ACC112 (cell line): ENCODE results near the gene HOXA5.

Source experiments
- H2AFZ ChIP-seq: fragments of 200-600 bp; sonication (generic); one replicate; pipeline ENCODE4 v1.6.0; 2017; ENCODE audit warnings: antibody characterized with exemption, low read length; ENCODE audit not compliant: unreplicated experiment
- H3K27ac ChIP-seq: fragments of 200-600 bp; sonication (generic); 2 replicates; pipeline ENCODE4 v1.5.1; 2014; ENCODE audit warnings: low read depth, mild to moderate bottlenecking, antibody characterized with exemption, low read length, moderate library complexity
- H3K27me3 ChIP-seq: fragments of 200-600 bp; sonication (generic); 2 replicates; pipeline ENCODE4 v1.6.1; 2014; ENCODE audit warnings: mild to moderate bottlenecking, antibody characterized with exemption, low read length, moderate library complexity, mixed read lengths; ENCODE audit not compliant: insufficient read depth
- H3K36me3 ChIP-seq: fragments of 200-600 bp; sonication (generic); 2 replicates; pipeline ENCODE4 v1.6.1; 2016; ENCODE audit warnings: mild to moderate bottlenecking, antibody characterized with exemption, low read length, moderate library complexity, mixed read lengths; ENCODE audit not compliant: insufficient read depth
- H3K4me1 ChIP-seq: fragments of 200-600 bp; sonication (generic); one replicate; pipeline ENCODE4 v1.6.1; 2016; ENCODE audit warnings: low read length, mixed read lengths; ENCODE audit not compliant: insufficient read depth, unreplicated experiment, control insufficient read depth
- H3K4me3 ChIP-seq: fragments of 200-600 bp; sonication (generic); 2 replicates; pipeline ENCODE4 v1.5.1; 2014; ENCODE audit warnings: mild to moderate bottlenecking, low read depth, low read length
- H3K79me2 ChIP-seq: fragments of 200-600 bp; sonication (generic); one replicate; pipeline ENCODE4 v1.6.0; 2016; ENCODE audit warnings: low read length; ENCODE audit not compliant: control insufficient read depth, unreplicated experiment, insufficient read depth

The HOXA5 gene

GRCh38 chr7:27154901-27155815 lies 11.7 kb upstream of the HOXA5 start:
- no peaks in the 10 kb centered on the region for H3K79me2 ChIP-seq
- no peak overlapping the region for H3K27ac ChIP-seq
- no peak overlapping the region for H2AFZ ChIP-seq
- peaks cover 98% of the 10 kb centered on the region for H3K27me3 ChIP-seq
- no peaks in the 10 kb centered on the region for H3K4me1 ChIP-seq
- H3K36me3 ChIP-seq: no peaks in the 10 kb centered on the region
- H3K4me3 ChIP-seq: peak overlapping the region; percentile 63; the same call in 1 of the 2 replicates

GRCh38 chr7:27154369-27154768 lies 10.9 kb upstream of the HOXA5 start:
- no peaks in the 10 kb centered on the region for H3K36me3 ChIP-seq
- H3K4me3 ChIP-seq: peak overlapping the region; percentile 63; the same call in 1 of the 2 replicates
- H3K27ac ChIP-seq: no peak overlapping the region
- peaks cover 98% of the 10 kb centered on the region for H3K27me3 ChIP-seq
- no peak overlapping the region for H2AFZ ChIP-seq
- no peaks in the 10 kb centered on the region for H3K4me1 ChIP-seq
- no peaks in the 10 kb centered on the region for H3K79me2 ChIP-seq

GRCh38 chr7:27153526-27153925 lies 10.0 kb upstream of the HOXA5 start:
- no peak overlapping the region for H3K4me3 ChIP-seq
- H3K79me2 ChIP-seq: no peaks in the 10 kb centered on the region
- no peak overlapping the region for H2AFZ ChIP-seq
- H3K36me3 ChIP-seq: no peaks in the 10 kb centered on the region
- no peaks in the 10 kb centered on the region for H3K4me1 ChIP-seq
- H3K27ac ChIP-seq: no peak overlapping the region
- H3K27me3 ChIP-seq: peaks cover 98% of the 10 kb centered on the region

- H3K4me3 ChIP-seq: no peak overlapping the region
- H2AFZ ChIP-seq: no peak overlapping the region
- H3K27me3 ChIP-seq: peaks cover 98% of the 10 kb centered on the region
- no peaks in the 10 kb centered on the region for H3K4me1 ChIP-seq
- no peaks in the 10 kb centered on the region for H3K36me3 ChIP-seq
- no peaks in the 10 kb centered on the region for H3K79me2 ChIP-seq
- no peak overlapping the region for H3K27ac ChIP-seq
Observed at GRCh38 chr7:27152816-27153442, 9.4 kb upstream of the HOXA5 start.

- Histone ChIP-seq H3K36me3 (no peaks in the 10 kb centered on the region), H2AFZ (no peak within 1 kb of the TSS), H3K4me1 (no peaks in the 10 kb centered on the region), H3K27ac (no peak within 1 kb of the TSS), H3K27me3 (peaks cover 98% of the 10 kb centered on the region), H3K79me2 (no peaks in the 10 kb centered on the region), H3K4me3 (no peak within 1 kb of the TSS; the same call in 1 of the 2 replicates)
Observed at GRCh38 chr7:27151931-27152815, 8.7 kb upstream of the HOXA5 start, which contains the start of gene HOXA3. Gene HOXA3 (minus strand): TSS chr7:27152583. CDS start chr7:27110640, 41,943 bp downstream.

GRCh38 chr7:27151341-27151930 lies 8.0 kb upstream of the HOXA5 start:
- Histone ChIP-seq H3K4me1 (no peaks in the 10 kb centered on the region), H3K4me3 (peak overlapping the region; percentile 53), H3K36me3 (no peaks in the 10 kb centered on the region), H3K27me3 (peaks cover 98% of the 10 kb centered on the region), H3K79me2 (no peaks in the 10 kb centered on the region), H2AFZ (no peak overlapping the region), H3K27ac (no peak overlapping the region)

GRCh38 chr7:27150568-27151340 lies 7.3 kb upstream of the HOXA5 start:
- Histone ChIP-seq H3K79me2 (no peaks in the 10 kb centered on the region), H3K27me3 (peaks cover 98% of the 10 kb centered on the region), H2AFZ (no peak overlapping the region), H3K4me3 (peak overlapping the region; percentile 53), H3K4me1 (no peaks in the 10 kb centered on the region), H3K27ac (no peak overlapping the region), H3K36me3 (no peaks in the 10 kb centered on the region)

GRCh38 chr7:27149842-27150567 lies 6.5 kb upstream of the HOXA5 start:
- Histone ChIP-seq H3K27me3 (peaks cover 98% of the 10 kb centered on the region), H3K27ac (no peak overlapping the region)

More at GRCh38 chr7:27149842-27150567, 6.5 kb upstream of the HOXA5 start:
- Histone ChIP-seq H3K4me3 (peak overlapping the region; percentile 53; the same call in 1 of the 2 replicates), H3K4me1 (no peaks in the 10 kb centered on the region), H3K79me2 (no peaks in the 10 kb centered on the region), H2AFZ (no peak overlapping the region), H3K36me3 (no peaks in the 10 kb centered on the region)
